UCSD-AML1 (cell line): Measurements from ENCODE around the gene NELFB.
A peak's percentile ranks its signal among the peaks of the same experiment; 100 is the strongest.

Experiments used
- DNase-seq: peaks from one replicate; lab custom pipeline; 2025; ENCODE audit not compliant: unreplicated experiment; lab: John Stamatoyannopoulos, UW

The NELFB gene

GRCh38 chr9:137280474-137281344 is 25.6 kb downstream of the NELFB start:
- DNase-seq: no peak

DNA sequence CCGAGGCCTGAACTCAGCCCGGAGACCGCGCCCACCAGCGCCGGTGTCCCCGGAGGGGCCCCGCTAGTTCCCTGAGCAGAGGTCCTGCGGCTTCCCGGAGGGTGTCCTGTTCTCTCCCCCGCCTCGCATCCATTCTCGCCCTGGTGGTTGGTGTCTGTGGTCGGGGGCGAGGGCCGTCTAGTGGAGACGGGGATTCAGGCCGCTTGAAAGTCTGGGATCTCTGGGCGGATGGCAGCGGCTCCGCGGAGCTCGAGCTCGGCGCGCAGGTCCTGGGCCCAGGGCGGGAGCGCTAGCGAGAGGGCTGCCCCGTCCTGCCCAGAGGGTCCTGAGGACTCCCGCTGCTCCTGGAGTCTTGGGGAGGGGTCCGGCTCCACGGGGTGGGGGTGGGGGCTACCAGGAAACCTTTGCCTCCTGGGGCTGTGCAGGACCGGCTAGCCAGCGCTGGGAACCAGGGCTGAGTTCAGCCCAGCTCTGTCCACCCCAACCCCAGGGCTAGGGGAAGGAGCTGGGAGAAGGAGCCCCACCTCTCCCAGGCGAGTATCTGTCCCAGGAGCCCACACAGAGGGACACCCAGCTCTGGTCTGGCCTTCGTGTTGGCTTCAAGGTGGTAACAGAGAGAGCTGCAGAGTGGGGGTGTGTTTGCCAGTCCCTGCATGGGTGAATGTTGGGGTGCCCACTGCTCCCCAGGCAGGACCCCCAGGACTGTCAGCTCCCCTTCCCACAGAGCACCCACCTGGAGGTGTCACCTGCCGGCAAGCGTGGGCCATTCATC is 26.4 kb downstream of the NELFB start:
- DNase-seq: no peak

GRCh38 chr9:137286975-137287383 is 31.9 kb downstream of the NELFB start:
- DNase-seq: peak; percentile 69

DNA sequence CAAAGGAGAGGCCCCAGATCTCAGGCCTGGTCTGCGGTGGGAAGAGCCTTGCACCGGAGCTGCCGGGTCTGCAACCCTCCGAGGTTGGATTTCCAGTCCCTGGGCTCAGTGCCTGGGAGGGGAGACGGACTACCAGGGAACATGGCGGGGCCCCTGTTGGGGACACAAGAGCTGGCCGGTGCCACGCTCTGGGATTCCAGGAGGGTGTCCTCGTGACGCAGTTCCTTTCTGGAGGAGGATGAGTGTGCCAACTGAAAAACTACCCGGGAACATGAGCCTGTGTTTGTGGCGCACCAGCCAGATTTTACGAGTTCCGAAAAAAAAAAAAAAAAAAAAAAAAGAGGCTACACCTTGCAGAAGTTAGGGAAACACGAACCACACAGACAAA is 38.0 kb downstream of the NELFB start:
- DNase-seq: no peak

DNA sequence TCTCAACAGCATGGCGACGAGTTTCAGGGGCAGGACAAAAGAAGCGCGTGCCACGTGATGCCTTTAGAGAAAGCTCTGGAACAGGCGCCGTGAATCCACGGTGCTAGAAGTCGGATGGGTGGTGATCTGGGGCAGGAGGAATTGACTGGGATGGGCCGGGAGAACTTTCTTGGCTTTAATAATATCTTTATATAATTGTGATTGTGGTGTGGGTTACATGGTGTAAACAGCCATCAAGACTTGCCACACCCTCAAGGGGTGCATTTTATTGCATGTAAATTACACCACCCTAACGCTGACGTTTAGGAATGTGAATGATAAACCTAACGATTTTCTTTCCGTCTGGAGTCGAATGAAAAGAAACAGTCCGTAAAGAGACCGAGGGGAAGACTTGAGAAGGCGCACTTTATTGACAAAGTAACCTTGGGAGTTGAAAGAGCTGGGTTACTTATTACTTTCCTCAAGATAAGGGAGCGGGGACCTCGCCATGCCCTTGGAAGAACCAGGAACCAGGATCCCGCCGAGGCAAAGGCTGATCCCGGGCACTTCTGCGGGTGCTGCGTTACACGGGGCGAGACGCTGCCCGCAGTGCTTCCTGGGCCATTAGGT is 38.5 kb downstream of the NELFB start:
- DNase-seq: no peak

DNA sequence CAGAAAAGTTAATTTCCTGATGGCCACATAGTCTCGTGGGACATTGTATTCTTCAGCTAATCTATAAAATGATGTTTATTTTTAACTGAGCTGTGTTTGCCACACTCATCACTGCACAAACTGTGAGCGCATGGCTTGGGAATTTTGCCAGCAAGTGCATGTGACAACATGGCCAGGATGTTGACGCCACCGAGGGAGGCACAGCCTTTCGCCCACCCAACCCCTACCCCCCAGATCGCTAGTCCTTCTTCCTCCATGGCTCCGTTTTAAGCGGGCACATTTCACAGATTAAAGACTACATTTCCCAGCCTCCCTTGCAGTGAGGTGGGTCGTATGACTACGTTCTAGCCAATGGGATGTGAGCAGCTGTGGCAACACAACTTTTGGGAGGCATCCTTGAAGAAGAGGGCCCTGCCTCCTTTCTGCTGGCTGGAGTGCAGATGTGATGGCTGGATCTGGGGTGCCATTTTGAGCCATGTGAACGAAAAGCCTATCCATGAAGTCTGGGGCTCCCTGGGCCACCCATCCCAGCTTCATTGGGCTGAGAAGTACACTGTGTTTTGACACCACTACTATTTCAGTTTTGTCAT is 39.1 kb downstream of the NELFB start:
- DNase-seq: no peak

- no peak for DNase-seq
Measured at GRCh38 chr9:137294681-137295237, 39.6 kb downstream of the NELFB start.

- peak; percentile 65 for DNase-seq
Measured at GRCh38 chr9:137295238-137295811, 40.2 kb downstream of the NELFB start.

DNA sequence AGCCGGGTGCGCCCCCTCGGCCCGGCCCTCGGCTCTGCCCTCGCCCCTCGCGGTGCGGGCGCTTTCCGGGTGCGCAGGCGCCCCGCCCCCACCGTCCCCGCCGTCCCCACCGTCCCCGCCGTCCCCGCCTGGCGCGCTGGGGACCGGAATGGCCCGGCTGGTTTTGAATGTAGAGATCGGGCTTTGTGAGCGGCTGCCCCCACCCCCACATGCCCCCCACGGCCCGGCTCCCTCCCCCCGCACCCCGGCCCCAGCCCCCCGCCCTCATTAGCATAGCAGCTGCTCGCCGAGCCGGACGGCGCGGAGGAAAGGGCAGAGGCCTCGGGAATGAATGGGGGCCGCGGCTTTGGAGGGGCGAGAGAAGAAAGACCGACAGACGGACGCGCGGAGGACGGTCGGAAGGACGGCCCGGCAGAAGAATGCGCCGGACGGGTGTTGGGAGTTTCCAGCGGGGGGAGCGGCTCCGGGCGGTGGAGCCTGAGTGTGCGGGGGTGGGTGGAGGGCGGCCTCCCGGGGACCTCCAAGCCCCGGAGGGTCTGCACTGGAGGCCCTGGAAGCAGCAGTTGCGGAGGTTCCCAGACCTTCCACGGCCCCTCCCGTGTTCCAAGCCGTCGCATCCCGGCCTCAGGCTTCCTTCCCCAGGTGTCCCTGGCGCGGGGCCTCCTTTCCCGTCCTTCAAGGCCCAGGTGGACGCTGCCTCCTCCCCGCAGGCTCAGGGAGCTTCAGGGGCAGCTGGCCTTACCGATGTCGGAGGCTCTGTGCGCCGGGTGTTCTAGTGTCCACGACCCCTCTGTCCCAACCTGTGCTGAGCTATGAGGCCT is 40.9 kb downstream of the NELFB start:
- DNase-seq: no peak

- DNase-seq: no peak
Measured at GRCh38 chr9:137296670-137297664, 41.8 kb downstream of the NELFB start.

- DNase-seq: no peak
Measured at GRCh38 chr9:137297966-137298365, 42.8 kb downstream of the NELFB start.

DNA sequence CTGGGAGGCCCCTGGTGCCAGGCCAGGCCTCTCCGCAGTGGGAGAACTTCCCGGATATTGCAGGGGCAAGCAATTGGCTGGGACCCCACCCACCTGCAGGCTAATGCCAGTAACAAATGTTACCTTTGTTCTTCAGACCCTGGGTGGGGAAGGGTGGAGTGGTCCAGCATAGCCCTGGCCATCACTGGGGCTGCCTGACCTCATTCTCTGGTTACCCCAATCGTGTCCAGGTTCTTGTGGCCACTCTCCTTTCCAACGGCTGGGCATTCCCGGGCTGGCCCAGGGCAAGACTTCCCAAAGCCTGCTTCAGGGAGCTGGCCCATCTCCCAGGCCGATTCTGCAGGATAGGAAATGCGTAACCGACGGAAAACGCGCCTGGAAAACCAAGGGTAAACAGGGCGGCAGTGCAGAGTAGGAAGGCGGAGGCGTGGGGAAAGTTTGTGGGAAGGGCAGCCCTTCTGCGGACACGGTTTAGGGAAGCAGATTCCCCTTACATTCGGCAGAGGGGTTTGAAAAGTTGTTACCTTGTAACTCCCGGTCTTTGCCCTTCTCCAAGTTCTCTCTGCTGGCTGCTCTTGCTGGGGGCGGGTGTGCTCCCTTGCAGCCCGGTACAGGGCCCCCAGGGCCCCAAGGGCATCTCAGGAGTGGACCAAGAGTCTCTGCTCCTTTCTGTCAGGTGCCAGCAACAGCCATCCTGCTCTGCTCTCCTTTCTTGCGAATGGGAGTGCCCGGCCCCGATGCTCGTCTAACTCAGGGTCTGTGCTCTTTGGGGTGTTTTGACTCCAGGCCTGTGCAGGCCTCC is 43.5 kb downstream of the NELFB start:
- DNase-seq: no peak

- DNase-seq: no peak
Measured at GRCh38 chr9:137299203-137299565, 44.1 kb downstream of the NELFB start.

DNA sequence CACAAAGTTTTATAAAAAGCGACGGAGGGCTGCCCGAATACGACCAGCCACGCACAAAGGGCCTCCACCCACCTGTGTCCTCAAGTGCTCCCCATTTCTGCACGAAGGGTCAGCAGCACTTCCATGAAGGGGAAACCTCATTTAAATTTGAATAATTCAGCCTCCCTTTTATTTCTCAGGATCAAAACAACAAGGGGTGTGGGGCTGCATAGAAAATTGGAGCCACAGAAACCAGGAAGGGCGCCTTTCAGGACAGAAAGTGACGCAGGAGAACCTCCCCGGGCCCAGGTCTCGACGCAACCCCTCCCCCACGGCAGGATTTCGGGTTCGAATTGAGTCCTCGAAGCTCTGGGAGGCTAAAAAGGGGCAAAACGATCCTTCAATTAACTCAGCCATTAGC is 44.8 kb downstream of the NELFB start:
- no peak for DNase-seq

DNA sequence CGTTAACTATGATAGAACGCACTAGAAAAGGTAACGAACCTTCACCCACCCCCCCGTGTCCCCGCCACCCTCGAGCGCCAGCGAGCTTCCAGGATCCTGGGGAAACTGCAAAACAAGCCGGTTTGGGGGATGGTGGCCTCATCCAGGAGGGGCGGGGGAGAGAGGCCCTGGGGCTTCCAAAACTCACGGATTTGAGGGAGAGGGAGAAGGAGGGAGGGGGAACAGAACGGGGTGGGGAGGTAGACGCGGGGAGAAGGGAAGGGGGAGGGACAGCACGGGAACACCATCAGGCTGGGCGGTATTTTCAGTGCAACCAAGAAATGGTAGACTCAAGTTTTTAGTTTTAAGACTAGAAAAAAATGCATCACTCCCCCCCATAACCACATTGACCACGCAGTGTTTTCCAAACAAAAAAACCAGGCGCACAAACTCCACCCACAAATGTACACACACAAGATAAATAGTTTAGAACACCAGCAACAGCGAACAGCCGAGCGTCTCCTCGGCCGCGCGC is 45.5 kb downstream of the NELFB start:
- no peak for DNase-seq

DNA sequence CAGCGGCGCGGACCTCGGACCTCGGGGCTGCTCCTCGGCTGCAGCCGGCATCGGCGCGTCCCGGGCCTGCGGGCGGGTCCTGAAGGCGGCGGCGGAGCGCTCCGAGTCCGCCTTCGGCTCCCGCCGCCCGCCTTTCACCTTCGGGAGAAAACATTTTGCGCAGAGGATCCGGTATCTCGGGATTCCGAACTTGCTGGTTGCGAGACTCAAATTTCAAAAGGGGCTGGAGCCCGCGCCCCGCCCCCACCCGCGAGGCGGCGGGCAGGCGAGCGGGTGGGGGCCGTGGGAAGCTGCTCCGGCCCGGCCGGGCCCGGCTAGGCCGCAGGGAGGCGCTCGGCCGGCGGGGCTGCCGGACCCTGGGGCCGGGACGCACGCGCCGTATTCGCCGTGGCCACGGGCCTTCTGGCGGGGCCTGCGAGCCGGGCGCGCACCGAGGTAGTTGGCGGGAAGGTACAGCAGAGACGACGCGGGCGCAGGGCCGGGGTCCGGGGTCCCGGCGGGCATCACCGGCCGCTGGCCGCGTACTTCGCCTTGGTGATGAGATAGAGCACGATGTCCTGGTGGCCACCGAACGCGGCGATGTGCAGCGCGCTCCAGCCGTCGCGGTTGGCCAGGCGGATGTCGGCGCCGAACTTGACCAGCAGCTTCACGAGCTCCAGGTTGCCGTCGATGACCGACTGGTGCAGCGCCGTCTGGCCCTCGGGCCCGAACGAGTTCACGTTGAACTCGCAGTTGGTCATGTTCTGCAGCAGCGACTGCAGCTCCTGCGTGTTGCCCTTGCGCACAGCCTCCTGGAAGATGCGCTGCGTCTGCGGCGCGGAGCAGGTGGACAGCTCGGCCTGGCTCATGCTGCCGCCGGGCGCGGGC is 46.2 kb downstream of the NELFB start:
- DNase-seq: peak; percentile 70

- peak; percentile 92 for DNase-seq
Measured at GRCh38 chr9:137302118-137302448, 47.0 kb downstream of the NELFB start, which contains the start of gene NRARP. TSS of gene NRARP (minus strand) at chr9:137302271. CDS start at chr9:137301928, 343 bp downstream.
